Neutrophil (primary cell): ENCODE results near the gene TMEM101.
"Not testable (repeated sequence)": the region's sequence is repeated elsewhere in the genome, so short reads cannot be mapped to it uniquely, and the experiment has no call there.

Source experiments
- H3K27ac ChIP-seq: fragments of 200-600 bp; sonication (generic); 2 replicates; pipeline ENCODE4 v1.5.1; 2016; ENCODE audit warnings: mild to moderate bottlenecking, moderate library complexity
- H3K27me3 ChIP-seq: fragments of 200-600 bp; sonication (generic); 2 replicates; pipeline ENCODE4 v1.6.0; 2016; ENCODE audit warnings: mild to moderate bottlenecking
- H3K36me3 ChIP-seq: fragments of 200-600 bp; sonication (generic); 2 replicates; pipeline ENCODE4 v1.5.1; 2017
- H3K4me1 ChIP-seq, 2 experiments: fragments of 200-600 bp in 1 of 2; sonication (generic) in 1 of 2; 1 replicate in 1 of 2; 2 replicates in 1 of 2; pipeline versions ENCODE4 v1.5.1 to v1.6.1; 2013 to 2016; ENCODE audit warnings: low read depth in 1 of 2, low read length in 1 of 2, mild to moderate bottlenecking in 1 of 2, moderate library complexity in 1 of 2; ENCODE audit not compliant: control insufficient read depth in 1 of 2, insufficient read depth in 1 of 2
- H3K4me3 ChIP-seq, 2 experiments: fragments of 200-600 bp in 1 of 2; sonication (generic) in 1 of 2; 1 replicate in 1 of 2; 2 replicates in 1 of 2; pipeline ENCODE4 v1.5.1; 2013 to 2016; ENCODE audit warnings: low read depth in 1 of 2, low read length in 1 of 2, mild to moderate bottlenecking in 1 of 2, moderate library complexity in 1 of 2
- H3K9me3 ChIP-seq: fragments of 200-600 bp; sonication (generic); 2 replicates; pipeline ENCODE4 v1.5.1; 2016
- CTCF ChIP-seq: fragments of 200-600 bp; sonication (generic); IDR thresholded peaks from 2 replicates; pipeline ENCODE4 v1.5.1; 2016; ENCODE audit warnings: antibody characterized with exemption

Gene TMEM101

GRCh38 chr17:44029736-44030135, 15.0 kb upstream of the TMEM101 start:
- H3K36me3 ChIP-seq, result peaks cover 60% of the 10 kb centered on the region
- H3K27me3 ChIP-seq, result no peaks in the 10 kb centered on the region
- H3K9me3 ChIP-seq, result no peaks in the 10 kb centered on the region
- no peak overlapping the region for H3K4me3 ChIP-seq
- H3K27ac ChIP-seq, result no peak overlapping the region
- no peaks in the 10 kb centered on the region for H3K4me1 ChIP-seq
- TF ChIP-seq CTCF, result no peak

- H3K4me1 ChIP-seq, result no peaks in the 10 kb centered on the region
- H3K9me3 ChIP-seq, result no peaks in the 10 kb centered on the region
- no peak for TF ChIP-seq CTCF
- H3K4me3 ChIP-seq, result no peak overlapping the region
- no peaks in the 10 kb centered on the region for H3K27me3 ChIP-seq
- no peak overlapping the region for H3K27ac ChIP-seq
- peaks cover 58% of the 10 kb centered on the region for H3K36me3 ChIP-seq
Observed at GRCh38 chr17:44024853-44025252, 10.1 kb upstream of the TMEM101 start.

- Histone ChIP-seq H3K4me3 (no peak overlapping the region), H3K36me3 (peaks cover 60% of the 10 kb centered on the region), H3K27ac (no peak overlapping the region)
Observed at GRCh38 chr17:44024271-44024663, 9.5 kb upstream of the TMEM101 start.

GRCh38 chr17:44023545-44024270, 8.9 kb upstream of the TMEM101 start:
- Histone ChIP-seq H3K9me3 (no peaks in the 10 kb centered on the region), H3K36me3 (peaks cover 56% of the 10 kb centered on the region), H3K27ac (no peak overlapping the region), H3K27me3 (no peaks in the 10 kb centered on the region), H3K4me1 (no peaks in the 10 kb centered on the region), H3K4me3 (no peak overlapping the region)
- no peak for TF ChIP-seq CTCF

More at GRCh38 chr17:44024271-44024663, 9.5 kb upstream of the TMEM101 start:
- H3K9me3 ChIP-seq, result no peaks in the 10 kb centered on the region
- no peak for TF ChIP-seq CTCF
- H3K27me3 ChIP-seq, result no peaks in the 10 kb centered on the region
- H3K4me1 ChIP-seq, result no peaks in the 10 kb centered on the region

GRCh38 chr17:44022246-44022645, 7.5 kb upstream of the TMEM101 start:
- no peaks in the 10 kb centered on the region for H3K27me3 ChIP-seq
- H3K4me1 ChIP-seq, result no peaks in the 10 kb centered on the region
- peaks cover 49% of the 10 kb centered on the region for H3K36me3 ChIP-seq
- no peak overlapping the region for H3K4me3 ChIP-seq
- H3K27ac ChIP-seq, result no peak overlapping the region
- H3K9me3 ChIP-seq, result no peaks in the 10 kb centered on the region
- TF ChIP-seq CTCF, result no peak

- not testable (repeated sequence) for H3K27ac ChIP-seq, H3K4me1 ChIP-seq, H3K27me3 ChIP-seq, H3K9me3 ChIP-seq, H3K4me3 ChIP-seq
- H3K36me3 ChIP-seq, result peaks cover 48% of the 10 kb centered on the region
Observed at GRCh38 chr17:44021227-44021626, 6.5 kb upstream of the TMEM101 start.
